Stimulated activated CD8-positive, alpha-beta memory T cell treated with anti-CD3 and anti-CD28 coated beads, Interleukin-7, amount 100 ng/mL, for 4 hours (primary cell): ENCODE results near the gene TRPM3.
"Not testable (repeated sequence)": the region's sequence is repeated elsewhere in the genome, so short reads cannot be mapped to it uniquely, and the experiment has no call there.

Experiments used
- DNase-seq, 2 donors: peaks; one replicate each; pipeline ENCODE4 v3.0.0-alpha.2; 2020; ENCODE audit warnings: low read depth in 2 of 2

TRPM3 gene

GRCh38 chr9:70658765-70659164 lies 462.7 kb downstream of the TRPM3 start:
- no peak for DNase-seq

DNA sequence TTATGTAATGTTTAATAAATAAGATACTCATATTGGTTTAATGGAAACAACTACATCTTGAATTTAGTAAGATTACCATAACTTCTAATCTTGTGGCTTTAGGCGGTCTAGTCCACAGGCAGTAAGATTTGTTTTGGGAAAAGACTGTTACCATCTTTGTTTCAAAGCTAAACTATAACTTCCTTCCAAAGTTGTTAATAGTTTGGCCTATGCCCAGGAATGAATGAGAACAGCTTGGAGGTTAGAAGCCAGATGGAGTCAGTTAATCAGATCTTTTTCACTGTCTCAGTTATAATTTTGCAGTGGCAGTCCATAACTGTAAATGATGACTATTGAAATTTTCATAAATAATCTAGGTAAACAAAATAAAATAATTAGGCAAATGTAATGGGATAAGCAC lies 465.1 kb downstream of the TRPM3 start:
- DNase-seq, result no peak

DNA sequence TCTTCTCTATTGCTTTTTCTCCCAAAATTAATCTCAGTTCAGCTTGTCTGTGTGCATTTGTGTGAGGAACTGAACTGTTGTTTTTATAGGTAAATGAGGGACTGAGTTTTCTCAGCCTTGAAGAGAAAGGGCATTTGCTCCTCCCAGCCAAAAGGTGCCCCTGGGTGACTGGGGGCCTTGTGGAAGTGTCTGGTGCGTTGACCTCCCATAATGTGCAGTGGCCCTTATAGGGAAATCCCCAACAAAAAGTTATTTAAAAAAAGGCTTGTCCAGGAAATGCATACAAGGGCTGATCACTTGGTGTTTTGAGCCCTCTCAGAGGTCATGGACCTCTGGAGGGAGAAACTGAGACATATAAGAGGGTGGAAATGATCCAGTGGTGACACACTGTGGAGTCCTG lies 467.3 kb downstream of the TRPM3 start:
- DNase-seq, result no peak

DNA sequence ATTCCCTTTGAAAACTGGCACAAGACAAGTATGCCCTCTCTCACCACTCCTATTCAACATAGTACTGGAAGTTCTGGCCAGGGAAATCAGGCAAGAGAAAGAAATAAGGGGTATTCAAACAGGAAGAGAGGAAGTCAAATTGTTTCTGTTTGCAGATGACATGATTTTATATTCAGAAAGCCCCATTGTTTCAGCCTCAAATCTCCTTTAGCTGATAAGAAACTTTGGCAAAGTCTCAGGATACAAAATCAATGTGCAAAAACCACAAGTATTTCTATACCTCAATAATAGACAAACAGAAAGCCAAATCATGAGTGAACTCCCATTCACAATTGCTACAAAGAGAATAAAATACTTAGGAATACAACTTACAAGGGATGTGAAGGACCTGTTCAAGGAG lies 476.8 kb downstream of the TRPM3 start:
- not testable (repeated sequence) for DNase-seq

DNA sequence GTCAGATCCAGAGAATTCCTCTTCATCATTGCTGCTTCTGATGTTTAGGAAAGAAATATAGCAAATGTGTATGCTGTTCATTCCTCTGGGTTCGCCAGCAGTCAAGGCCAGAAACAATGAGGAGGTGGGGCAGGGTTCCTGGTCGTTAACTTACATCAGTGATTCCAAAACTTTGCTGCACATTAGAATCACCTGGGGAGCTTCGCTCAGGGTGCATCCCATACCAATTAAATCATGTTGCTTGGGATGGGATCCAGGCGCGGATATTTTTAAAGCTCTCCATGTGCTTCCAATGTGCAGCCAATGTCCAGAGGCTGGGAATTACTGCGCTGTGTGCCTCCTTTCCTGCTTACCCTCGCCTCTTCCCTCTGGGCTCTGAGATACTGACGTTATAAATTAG lies 479.1 kb downstream of the TRPM3 start:
- DNase-seq, result no peak

GRCh38 chr9:70641631-70642030 lies 479.8 kb downstream of the TRPM3 start:
- no peak for DNase-seq

DNA sequence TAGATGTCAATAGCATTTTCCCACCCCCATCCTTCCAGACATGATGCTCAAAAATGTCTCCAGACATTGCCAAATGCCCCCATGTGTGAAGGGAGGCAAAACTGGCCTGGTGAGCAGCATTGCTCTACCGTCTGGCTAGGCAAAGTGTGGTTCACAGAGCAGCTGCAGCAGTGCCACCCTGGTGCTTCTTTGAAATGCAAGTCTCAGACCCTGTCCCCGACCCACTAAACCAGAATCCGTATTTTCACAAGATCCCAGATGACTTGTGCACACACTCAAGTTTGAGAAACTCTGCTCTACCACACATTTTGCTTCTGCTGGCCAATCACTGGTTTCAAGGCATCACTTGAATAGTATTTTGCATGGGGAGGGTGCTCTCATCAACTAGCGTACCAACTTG lies 480.4 kb downstream of the TRPM3 start:
- DNase-seq, result no peak

DNA sequence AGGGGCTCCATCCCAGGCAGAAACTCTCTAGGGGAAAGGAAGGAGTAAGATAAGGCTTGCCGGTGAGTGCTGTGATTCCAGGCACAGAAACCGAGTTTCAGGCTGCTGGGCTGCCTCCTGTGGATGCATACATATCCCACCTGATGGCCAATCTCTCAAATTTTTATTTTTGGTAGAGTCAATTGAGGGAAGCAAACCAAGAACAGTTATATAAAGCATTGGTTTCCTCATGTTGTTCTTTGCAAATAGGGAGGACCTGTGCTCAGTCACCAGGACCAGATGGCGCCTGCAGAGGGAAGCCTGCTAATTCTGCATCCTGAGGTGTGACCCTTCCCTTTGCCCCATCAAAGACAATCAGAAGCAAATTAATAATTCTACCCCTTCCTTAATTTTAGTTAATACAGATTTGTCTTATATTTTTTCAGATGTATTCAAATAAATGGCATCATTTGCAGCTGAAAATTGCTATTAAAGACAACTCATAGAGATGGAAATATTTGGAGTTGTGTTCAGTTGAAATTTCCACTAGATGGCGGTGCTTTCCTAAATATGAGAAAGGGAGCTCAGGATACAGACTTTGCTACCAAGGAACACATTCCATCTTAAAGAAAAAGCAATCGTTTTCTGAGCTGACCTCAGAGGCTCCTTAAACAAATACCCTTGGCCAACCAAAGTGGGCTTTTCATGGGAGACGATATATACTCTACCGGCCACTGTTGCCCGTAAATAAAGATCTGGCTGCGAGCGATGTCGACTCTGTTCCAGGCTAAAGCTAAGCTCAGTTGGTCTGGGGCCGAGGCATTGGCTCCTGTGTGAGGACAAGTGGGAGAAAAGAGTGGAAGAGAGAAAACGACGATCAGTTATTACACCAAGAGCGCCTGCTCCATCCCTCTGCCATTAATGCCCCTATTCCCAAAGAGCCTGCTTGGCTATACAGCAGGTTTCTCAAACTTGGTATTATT lies 481.3 kb downstream of the TRPM3 start:
- DNase-seq, result no peak

- DNase-seq, result no peak
These were observed 485.6 kb downstream of the TRPM3 start for GRCh38 chr9:70635790-70636189.

GRCh38 chr9:70634696-70635095 lies 486.7 kb downstream of the TRPM3 start:
- no peak for DNase-seq

GRCh38 chr9:70630971-70631370 lies 490.4 kb downstream of the TRPM3 start:
- no peak for DNase-seq

GRCh38 chr9:70629080-70629685 lies 492.2 kb downstream of the TRPM3 start:
- DNase-seq, result not testable (repeated sequence)

DNA sequence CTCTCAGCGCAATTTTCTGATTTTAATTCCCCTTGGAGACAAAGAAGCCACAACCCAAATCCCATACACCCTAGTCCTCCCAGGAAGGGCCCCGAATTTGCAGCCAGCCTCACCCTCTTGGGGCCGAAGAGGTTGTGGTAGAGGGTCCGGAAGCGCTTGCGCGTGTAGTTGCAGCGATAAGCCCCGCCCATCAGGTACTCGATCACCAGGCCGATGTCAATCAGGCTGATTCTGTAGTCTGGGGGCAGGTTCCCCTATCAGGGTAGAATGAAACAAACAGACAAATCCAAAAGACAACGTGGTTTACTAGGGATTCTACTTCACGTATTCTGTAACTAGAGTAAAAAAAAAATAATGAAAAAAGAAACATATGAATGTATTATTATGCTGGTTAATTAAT lies 496.3 kb downstream of the TRPM3 start:
- DNase-seq, result no peak

DNA sequence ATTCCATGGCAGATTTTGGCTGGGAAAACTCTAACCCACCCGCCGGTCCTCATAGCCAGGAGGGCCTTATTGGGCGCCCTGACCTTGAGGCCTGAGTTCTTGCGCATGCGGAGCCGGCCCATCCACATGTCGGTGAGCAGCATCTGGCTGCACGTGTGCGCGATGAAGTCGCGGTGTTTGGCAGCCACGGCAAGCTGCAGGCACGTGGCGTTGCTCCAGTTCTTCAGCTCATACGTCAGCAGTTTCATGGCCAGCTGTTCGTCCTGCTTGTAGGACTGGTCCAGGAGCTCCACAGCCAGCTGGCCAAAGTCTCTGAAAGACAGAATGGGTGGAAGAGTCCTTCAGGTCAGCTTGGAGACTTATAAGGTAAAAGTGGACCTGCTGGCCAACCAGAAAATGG lies 502.6 kb downstream of the TRPM3 start:
- no peak for DNase-seq

- no peak for DNase-seq
These were observed 504.2 kb downstream of the TRPM3 start for GRCh38 chr9:70617033-70617828.

- no peak for DNase-seq
These were observed 505.0 kb downstream of the TRPM3 start for GRCh38 chr9:70616228-70616990.

GRCh38 chr9:70615464-70616138 lies 505.8 kb downstream of the TRPM3 start:
- no peak for DNase-seq

- DNase-seq, result no peak
These were observed 506.5 kb downstream of the TRPM3 start for GRCh38 chr9:70614786-70615463.

- no peak for DNase-seq
These were observed 508.2 kb downstream of the TRPM3 start for GRCh38 chr9:70613024-70613768.

DNA sequence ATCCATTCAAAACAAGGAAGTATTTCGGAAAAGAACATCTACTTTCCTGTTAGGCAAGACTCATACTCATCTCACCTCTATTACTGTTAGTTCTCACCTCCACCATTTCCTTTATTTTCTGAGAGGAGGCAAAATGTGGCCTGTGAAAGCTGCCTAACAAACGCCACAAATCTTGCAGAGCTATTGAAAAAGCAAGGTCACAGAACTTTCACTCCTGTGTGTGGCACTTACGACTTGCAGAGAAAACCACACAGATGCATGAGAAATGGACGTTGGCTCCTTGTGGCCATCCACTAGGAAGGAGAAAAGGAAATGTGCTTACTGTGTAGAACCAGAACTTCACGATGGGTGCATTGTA lies 511.2 kb downstream of the TRPM3 start:
- no peak for DNase-seq
